GM18505 (cell line): Measurements from ENCODE around the gene CLDN24.
A peak's percentile ranks its signal among the peaks of the same experiment; 100 is the strongest.

Experiments
- ATAC-seq: cut with Tn5 transposase; IDR thresholded peaks from one replicate; pipeline ENCODE4 v1.9.1; 2021; ENCODE audit not compliant: unreplicated experiment
- POLR2A ChIP-seq: IDR thresholded peaks from 4 replicates; pipeline ENCODE4 v1.6.1; 2011; ENCODE audit warnings: borderline replicate concordance; ENCODE audit not compliant: insufficient read depth, insufficient read length; ENCODE audit errors: extremely low read depth

The CLDN24 gene

DNA sequence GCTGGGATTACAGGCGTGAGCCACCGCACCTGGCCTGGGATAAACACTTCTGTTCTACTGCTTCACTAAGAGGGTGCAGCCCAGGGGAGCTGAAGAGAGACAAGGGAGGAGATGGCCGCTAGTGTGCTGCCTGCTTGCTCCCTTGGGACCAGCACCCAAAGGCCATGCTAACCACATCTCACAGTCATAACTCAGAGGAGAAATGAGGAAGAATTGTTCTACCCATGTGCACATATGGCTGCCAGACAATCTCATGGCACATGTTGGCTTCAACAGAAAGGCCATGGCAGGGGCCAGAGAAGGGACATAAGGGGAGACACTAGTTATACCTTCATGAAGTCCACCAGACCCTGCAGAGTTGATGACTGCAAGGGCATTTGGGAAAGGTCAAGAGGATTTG, 24.6 kb downstream of the CLDN24 start:
- TF ChIP-seq POLR2A, result no peak

DNA sequence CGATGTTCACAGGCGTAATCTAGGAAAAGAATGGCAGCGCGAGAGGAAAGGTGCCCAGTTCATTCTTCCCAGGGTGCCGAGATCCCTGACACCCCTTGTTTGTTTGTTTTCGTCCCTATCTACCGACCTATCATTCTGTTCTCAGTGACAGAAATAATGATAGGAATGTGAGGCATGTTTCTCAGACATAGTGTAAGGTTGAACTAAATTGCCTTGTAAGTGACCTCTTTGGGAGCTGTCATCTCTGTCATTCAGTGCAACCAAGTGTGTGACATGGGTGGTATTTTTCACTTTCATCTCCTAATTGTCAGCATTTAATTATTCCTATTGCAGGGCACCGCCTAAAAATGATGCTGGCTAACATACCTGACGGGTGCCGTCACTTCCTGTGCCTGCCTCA, 26.5 kb downstream of the CLDN24 start:
- ATAC-seq, result no peak
- TF ChIP-seq POLR2A, result no peak

More for the DNA sequence above, 24.6 kb downstream of the CLDN24 start:
- ATAC-seq, result peak; percentile 73

DNA sequence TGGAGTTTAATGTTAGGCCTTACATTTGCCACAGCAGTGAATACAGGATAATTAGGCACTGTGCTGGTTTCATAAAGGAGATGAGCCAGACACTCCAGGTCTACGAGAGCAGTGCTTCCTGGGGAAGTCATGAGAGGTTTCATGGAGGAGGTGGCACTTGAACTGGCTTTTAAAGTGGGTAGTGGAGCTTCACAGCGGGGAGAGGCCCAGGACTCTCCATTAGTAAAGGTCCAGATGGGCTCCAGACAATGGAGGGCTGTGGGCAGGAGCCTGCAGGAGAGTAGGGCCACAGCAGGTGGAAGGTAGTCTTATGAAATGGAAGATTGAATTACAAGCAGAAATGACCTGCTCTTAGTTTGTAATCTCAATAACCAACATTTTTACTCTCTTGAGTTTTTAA, 31.2 kb downstream of the CLDN24 start:
- TF ChIP-seq POLR2A, result no peak
- no peak for ATAC-seq

DNA sequence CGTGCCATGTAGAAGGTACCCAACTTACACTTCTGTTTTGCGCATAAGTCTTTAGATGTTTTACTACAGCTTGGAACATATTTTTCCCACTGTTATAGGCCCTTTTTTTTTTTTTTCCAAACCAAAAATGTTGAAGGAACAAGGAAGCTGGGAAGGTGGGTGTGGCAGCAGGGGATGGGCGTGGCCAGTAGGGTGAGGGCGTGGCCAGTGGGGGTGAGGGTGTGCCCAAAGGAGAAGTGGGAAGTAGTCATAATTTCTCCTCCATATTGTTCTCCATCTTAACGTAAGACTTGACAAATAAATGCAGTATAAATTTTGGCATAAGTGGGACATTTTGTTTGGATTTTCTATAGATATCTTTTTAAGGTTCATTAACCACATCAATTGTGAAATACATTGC, 32.5 kb downstream of the CLDN24 start:
- TF ChIP-seq POLR2A, result no peak
- no peak for ATAC-seq

DNA sequence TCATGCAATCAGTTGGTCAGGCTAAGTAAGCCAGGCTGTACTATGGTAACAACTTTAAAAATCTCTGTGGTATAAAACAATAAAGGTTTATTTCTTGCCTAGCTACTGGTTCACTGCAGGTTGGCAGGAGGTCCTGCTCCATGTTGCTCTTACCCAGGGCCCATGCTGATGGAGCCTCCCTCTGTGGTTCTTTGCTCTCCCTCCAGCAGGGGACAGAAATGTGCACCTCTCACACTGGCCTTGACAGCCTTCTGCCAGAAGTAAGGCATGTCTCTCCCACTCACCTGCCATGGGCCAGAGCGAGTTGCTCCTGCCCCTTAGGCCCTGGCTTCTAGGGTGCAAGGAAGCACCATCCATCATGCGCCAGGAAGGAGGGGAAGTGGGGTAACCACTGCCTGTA, 33.3 kb downstream of the CLDN24 start:
- TF ChIP-seq POLR2A, result no peak
- ATAC-seq, result no peak

DNA sequence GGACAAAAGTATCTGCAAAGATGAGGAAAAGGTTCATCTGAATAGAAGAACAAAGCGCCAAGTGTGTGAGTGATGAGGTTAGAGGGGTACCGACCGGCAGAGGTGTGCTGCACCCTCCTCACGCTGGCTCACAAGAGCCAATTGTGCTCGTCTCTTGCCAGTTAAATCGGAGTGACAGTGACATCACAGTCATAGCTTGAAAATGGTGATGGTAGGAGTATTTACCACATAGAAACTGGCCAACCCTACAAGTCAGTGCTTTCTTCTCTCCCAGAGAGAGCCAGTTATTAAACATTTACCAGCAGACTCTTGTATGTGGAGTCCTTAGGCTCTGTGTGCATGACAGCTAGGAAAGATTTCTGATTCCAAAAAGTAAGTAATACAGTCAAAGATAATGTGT, 34.5 kb downstream of the CLDN24 start:
- ATAC-seq, result peak; percentile 65
- no peak for TF ChIP-seq POLR2A

DNA sequence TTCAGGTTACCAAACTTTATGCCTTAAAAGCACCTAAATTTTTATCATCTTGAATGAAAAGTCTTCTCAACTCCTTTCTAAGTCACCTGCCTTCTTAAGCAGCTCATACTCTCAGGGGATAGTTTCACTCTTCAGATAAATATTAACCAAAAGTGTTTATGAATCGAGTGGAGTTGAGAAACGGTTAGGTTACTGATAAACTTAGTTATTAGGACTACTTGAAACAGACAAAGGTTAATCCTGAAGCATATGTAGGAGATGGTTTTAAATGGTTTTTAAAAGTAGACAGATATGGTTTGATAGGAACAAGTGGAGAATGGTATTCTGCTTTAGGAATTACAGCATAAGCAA, 34.9 kb downstream of the CLDN24 start:
- no peak for TF ChIP-seq POLR2A
- peak; percentile 66 for ATAC-seq

DNA sequence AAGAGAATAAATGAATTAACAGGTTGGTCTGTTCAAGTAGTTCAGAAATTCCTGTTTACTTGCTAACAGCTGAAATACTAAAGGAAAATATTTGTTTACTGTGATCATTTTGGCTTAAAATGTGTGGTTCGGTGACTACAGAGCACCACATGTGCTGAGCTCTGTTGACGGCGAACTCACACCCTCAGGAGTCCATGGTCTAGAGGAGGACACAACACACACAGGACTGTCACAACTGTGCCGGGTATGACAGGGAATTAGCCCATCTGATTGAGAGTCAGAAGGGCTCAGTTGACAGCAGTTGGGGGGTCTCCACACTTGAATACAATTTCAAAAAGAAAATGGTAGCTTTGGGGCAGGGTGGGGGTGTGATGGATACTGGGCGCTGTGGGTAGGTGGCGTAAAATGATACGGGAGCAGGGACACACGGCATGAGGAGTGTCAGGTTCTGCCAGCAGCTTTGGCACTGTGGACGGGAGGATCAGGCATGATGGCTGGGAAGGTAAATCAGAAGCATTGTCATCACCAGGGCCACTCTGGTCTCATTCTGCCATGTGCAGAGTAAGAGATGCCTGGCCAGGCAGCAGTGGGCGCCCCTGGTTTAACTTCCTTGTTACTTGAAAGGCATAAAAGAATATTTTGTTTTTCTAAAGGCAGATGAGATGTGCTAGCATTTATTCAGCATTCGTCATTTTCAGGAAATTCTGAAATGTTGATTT, 35.5 kb downstream of the CLDN24 start:
- peak; percentile 23 for ATAC-seq
- no peak for TF ChIP-seq POLR2A

DNA sequence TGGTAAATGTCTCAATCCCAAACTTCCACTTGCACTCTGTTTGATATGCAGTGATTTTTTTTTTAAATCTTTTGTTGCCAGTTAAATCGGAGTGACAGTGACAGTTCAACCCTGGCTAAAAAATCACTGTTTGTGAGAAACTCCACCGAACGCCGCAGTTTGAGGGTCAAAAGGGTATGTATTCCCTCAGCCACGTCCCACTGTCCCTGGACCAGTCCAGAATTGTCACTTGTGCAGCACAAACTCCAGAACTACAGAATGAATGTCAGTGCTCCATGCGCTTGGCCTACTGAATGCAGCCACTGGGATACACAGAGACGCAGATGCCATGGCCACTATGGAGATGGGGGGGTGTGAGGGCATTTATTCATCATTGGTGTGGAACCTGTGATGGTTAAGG, 36.3 kb downstream of the CLDN24 start:
- no peak for ATAC-seq
- no peak for TF ChIP-seq POLR2A

DNA sequence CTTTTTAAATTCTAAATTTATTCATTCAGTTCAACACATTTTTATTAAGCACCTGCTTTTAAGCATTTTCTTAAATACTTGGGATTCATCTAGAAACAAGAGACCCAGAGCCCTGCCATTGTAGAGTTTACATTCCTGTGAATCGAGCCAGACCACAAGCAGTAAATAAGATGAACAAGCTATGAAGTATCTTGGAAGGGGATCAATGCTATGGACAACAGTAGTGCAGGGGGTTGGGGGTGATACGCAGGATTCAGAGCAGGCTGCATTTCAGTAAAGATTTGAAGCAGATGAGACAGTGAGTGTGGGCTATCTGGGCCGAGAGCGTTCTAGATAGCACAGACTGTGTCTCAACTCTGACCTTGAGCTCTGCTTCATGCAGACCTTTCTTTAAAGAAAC, 37.3 kb downstream of the CLDN24 start:
- TF ChIP-seq POLR2A, result no peak
- no peak for ATAC-seq

DNA sequence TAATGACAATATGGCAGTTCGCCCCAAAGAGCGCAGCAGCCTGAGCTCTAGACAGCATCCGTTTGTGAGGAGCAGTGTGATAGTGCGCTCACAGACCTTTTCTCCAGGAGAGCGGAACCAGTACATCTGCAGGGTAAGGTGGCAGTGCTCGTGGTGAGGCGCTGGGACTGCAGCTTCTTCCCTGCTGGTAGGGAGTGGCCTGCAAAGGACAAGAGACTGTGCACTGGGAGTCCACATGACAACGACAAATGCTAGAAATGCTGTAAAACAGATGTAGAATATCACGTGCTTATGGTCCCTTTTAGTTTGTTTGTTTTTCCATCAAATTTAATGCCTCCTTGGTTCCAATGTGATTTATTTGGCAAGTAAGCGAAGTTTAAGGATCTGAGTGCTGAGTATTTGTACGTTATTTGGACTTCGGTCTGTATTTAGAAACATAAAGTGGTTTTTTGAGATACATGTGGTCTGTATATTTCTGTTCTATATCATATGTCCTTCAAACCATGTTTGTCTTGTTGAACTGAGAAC, 37.9 kb downstream of the CLDN24 start:
- no peak for ATAC-seq
- TF ChIP-seq POLR2A, result no peak

DNA sequence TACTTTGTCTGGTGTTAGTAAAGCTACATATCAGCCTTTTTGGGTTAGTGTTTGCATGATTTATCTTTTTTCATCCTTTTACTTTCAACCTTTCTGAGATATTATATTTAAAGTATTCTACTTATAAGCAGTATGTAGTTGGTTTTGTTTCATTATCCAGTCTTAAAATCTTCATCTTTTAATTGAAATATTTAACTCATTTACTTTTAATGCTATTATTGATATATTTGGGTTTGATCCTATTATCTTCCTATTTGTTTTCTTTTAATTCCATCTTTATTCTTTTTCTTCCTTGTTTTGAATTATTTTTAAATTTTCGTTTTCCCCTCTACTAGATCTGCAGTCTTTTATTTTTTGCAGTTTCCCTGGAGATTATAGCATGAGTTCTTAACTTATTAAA, 46.1 kb downstream of the CLDN24 start:
- TF ChIP-seq POLR2A, result no peak
- ATAC-seq, result no peak

DNA sequence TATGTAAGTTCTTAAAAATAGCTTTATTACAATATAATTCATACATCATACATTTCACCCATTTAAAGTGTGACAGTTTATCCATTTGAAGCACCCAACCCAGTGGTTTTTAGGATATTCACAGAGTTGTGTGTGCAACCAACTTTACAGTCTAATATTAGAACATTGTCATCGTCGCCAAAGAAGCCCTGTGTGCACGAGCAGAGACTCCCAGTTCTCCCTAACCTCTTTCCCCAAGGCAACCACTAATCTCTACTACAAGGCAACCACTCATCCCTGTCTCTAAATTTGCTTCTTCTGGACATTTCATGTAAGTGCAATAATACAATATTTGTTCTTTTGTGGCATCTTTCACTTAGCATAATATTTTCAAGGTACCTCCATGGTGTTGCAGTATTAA, 49.8 kb downstream of the CLDN24 start:
- no peak for ATAC-seq
- no peak for TF ChIP-seq POLR2A
